Lung (tissue), 13 donors: ENCODE results near the gene PAFAH1B1. TPM values are rescaled to one million over a fixed set of nuclear protein-coding genes. Genes with fewer than 3 reads are reported as not detected.

Experiments used
- ATAC-seq: fragments of 200-7000 bp; cut with Tn5 transposase; one replicate; pipeline ENCODE4 v1.9.1; 2020; ENCODE audit warnings: moderate number of reproducible peaks; ENCODE audit not compliant: insufficient read depth, low FRiP score
- DNase-seq, 3 donors: peaks; one replicate each; pipeline ENCODE4 v3.0.0-alpha.2; 2013 to 2017
- H3K27ac ChIP-seq, 2 donors: one replicate each; pipeline ENCODE4 v1.5.1; 2013; ENCODE audit warnings: mild to moderate bottlenecking in 2 of 2, moderate library complexity in 2 of 2, control low read depth in 1 of 2, inconsistent platforms in 1 of 2, low read depth in 1 of 2, low read length in 1 of 2
- H3K27me3 ChIP-seq, 3 donors: one replicate each; pipeline ENCODE4 v1.5.1; 2013; ENCODE audit warnings: low read length in 2 of 3; ENCODE audit not compliant: control insufficient read depth in 3 of 3, insufficient read depth in 3 of 3
- H3K36me3 ChIP-seq, 4 donors: one replicate each; pipeline ENCODE4 v1.5.1; 2013; ENCODE audit warnings: low read length in 4 of 4, mild to moderate bottlenecking in 1 of 4, moderate library complexity in 1 of 4; ENCODE audit not compliant: control insufficient read depth in 4 of 4, insufficient read depth in 4 of 4
- H3K4me1 ChIP-seq, 5 donors: one replicate each; pipeline ENCODE4 v1.5.1; 2013; ENCODE audit warnings: low read length in 5 of 5, mild to moderate bottlenecking in 2 of 5, moderate library complexity in 1 of 5; ENCODE audit not compliant: control insufficient read depth in 5 of 5, insufficient read depth in 5 of 5
- H3K4me3 ChIP-seq: one replicate; pipeline ENCODE4 v1.5.1; 2013; ENCODE audit warnings: mild to moderate bottlenecking, control low read depth, moderate library complexity
- H3K9ac ChIP-seq, 2 donors: one replicate each; pipeline ENCODE4 v1.5.1; 2013; ENCODE audit warnings: low read length in 2 of 2, control low read depth in 1 of 2; ENCODE audit not compliant: insufficient read depth in 1 of 2
- H3K9me3 ChIP-seq, 4 donors: one replicate each; pipeline ENCODE4 v1.5.1; 2013; ENCODE audit warnings: low read length in 3 of 4, mild to moderate bottlenecking in 1 of 4, moderate library complexity in 1 of 4; ENCODE audit not compliant: control insufficient read depth in 4 of 4, insufficient read depth in 3 of 4
- CTCF ChIP-seq: IDR thresholded peaks from 2 replicates; pipeline ENCODE4 v1.5.1; 2012; ENCODE audit warnings: mild to moderate bottlenecking; ENCODE audit errors: control extremely low read depth, extremely low read depth
- WGBS, 2 donors: extraction: QIAGEN DNeasy Blood & Tissue Kit; methylation state at CpG; one replicate each; pipeline ENCODE4 v1.1.7; 2013; 5-methylcytosine and 5-hydroxymethylcytosine counted together
- polyA plus RNA-seq, 2 donors: library from polyadenylated mRNA; stranded (reverse); fragments of 200-250 nt; gene quantifications; one replicate each; pipeline ENCODE4 v1.2.1, GENCODE V29; 2013
- small RNA-seq: library from RNA; depleted of rRNA; stranded (forward); fragments of <200 nt; gene quantifications from one replicate; pipeline ENCODE3, GENCODE V24; 2014; ENCODE audit warnings: low replicate concordance
- total RNA-seq, 2 donors: library from RNA; depleted of rRNA in 1 of 2; stranded (reverse); fragments of >200 nt in 1 of 2; gene quantifications; one replicate each; pipeline ENCODE4 v1.2.1, GENCODE V29; 2014 to 2021
- donor health status: control.
- donor health status: control.
- donor health status: Bipolar disorder and iron deficiency.
- donor health status: healthy.
- donor health status: DM: yes; HTN: yes; CAD: no.

The PAFAH1B1 gene
- total and polyA plus RNA-seq, 4 donors: 53.4 to 182 (median 85.5) TPM

- ATAC-seq (no peak), DNase-seq (no peak)
- no peak for TF ChIP-seq CTCF
- Histone ChIP-seq H3K9me3 (no peaks in the 10 kb centered on the region), H3K4me3 (no peak overlapping the region), H3K27ac (no peak overlapping the region), H3K9ac (no peak overlapping the region), H3K4me1 (peaks cover 0 to 1% (median 0%) of the 10 kb centered on the region in 5 donors), H3K27me3 (peaks cover 0 to 12% (median 7%) of the 10 kb centered on the region in 3 donors), H3K36me3 (no peaks in the 10 kb centered on the region)
- 78 to 91% methylated on average over 10 of the region's 10 CpGs for WGBS, 2 donors
These were observed 138.4 kb downstream of the PAFAH1B1 start for GRCh38 chr17:2731807-2732206.

GRCh38 chr17:2734939-2735338 lies 141.5 kb downstream of the PAFAH1B1 start:
- DNase-seq: no peak
- Histone ChIP-seq H3K9ac (no peak overlapping the region), H3K9me3 (no peaks in the 10 kb centered on the region), H3K4me1 (no peaks in the 10 kb centered on the region), H3K36me3 (no peaks in the 10 kb centered on the region), H3K27me3 (peaks cover 0 to 10% (median 0%) of the 10 kb centered on the region in 3 donors), H3K4me3 (no peak overlapping the region), H3K27ac (no peak overlapping the region)
- ATAC-seq: no peak
- no peak for TF ChIP-seq CTCF
- WGBS, 2 donors: 78 to 81% methylated on average over 10 of the region's 10 CpGs

Small RNA genes lying within 50 kb of the gene (small RNA-seq; reads per million reads assigned to genes)
- gene MIR6776: not detected
- gene RN7SL608P: not detected

Other genes with a start within 250 kb of the PAFAH1B1 start
- 10 to 100 TPM; 10.2 to 47.0 TPM for gene MNT, start 192.6 kb upstream of the PAFAH1B1 start, total RNA-seq
- 10 to 100 TPM; 11.5 to 18.1 TPM for gene MNT, start 192.6 kb upstream of the PAFAH1B1 start, polyA plus RNA-seq
- gene METTL16, start 81.8 kb upstream of the PAFAH1B1 start, total RNA-seq: 10 to 100 TPM; 29.7 to 36.1 TPM
- gene METTL16, start 81.8 kb upstream of the PAFAH1B1 start, polyA plus RNA-seq: 10 to 100 TPM; 12.1 to 29.9 TPM
- 10 to 100 TPM; 29.7 to 80.5 TPM for gene CLUH, start 118.1 kb downstream of the PAFAH1B1 start, total RNA-seq
- gene CLUH, start 118.1 kb downstream of the PAFAH1B1 start, polyA plus RNA-seq: 10 to 100 TPM; 42.0 to 42.2 TPM
- gene CCDC92B, start 156.0 kb downstream of the PAFAH1B1 start, total RNA-seq: under 1 TPM; 0.06 to 0.89 TPM
- under 1 TPM; 0.03 to 0.10 TPM for gene CCDC92B, start 156.0 kb downstream of the PAFAH1B1 start, polyA plus RNA-seq
- gene RAP1GAP2, start 202.8 kb downstream of the PAFAH1B1 start, total RNA-seq: 10 to 100 TPM in 1 of 2 donors, 1 to 10 TPM in 1; 5.5 to 16.7 TPM
- gene RAP1GAP2, start 202.8 kb downstream of the PAFAH1B1 start, polyA plus RNA-seq: 1 to 10 TPM; 5.3 to 6.4 TPM